CD4-positive, alpha-beta T cell treated with Interleukin-2 at 100 ng/mL for 4 hours (primary cell): ENCODE measurements around the gene HSPA1B.
"Not testable (repeated sequence)": the region's sequence is repeated elsewhere in the genome, so short reads cannot be mapped to it uniquely, and the experiment has no call there.

Experiments used
- DNase-seq: peaks from one replicate; pipeline ENCODE4 v3.0.0-alpha.2; 2020; ENCODE audit warnings: low spot score

HSPA1B gene

DNA sequence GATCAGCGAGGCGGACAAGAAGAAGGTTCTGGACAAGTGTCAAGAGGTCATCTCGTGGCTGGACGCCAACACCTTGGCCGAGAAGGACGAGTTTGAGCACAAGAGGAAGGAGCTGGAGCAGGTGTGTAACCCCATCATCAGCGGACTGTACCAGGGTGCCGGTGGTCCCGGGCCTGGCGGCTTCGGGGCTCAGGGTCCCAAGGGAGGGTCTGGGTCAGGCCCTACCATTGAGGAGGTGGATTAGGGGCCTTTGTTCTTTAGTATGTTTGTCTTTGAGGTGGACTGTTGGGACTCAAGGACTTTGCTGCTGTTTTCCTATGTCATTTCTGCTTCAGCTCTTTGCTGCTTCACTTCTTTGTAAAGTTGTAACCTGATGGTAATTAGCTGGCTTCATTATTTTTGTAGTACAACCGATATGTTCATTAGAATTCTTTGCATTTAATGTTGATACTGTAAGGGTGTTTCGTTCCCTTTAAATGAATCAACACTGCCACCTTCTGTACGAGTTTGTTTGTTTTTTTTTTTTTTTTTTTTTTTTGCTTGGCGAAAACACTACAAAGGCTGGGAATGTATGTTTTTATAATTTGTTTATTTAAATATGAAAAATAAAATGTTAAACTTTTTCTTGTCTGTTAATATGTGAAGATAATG lies 2.2 kb downstream of the HSPA1B start:
- DNase-seq: peak; percentile 57

GRCh38 chr6:31830886-31831335 lies 3.4 kb downstream of the HSPA1B start:
- DNase-seq: no peak

DNA sequence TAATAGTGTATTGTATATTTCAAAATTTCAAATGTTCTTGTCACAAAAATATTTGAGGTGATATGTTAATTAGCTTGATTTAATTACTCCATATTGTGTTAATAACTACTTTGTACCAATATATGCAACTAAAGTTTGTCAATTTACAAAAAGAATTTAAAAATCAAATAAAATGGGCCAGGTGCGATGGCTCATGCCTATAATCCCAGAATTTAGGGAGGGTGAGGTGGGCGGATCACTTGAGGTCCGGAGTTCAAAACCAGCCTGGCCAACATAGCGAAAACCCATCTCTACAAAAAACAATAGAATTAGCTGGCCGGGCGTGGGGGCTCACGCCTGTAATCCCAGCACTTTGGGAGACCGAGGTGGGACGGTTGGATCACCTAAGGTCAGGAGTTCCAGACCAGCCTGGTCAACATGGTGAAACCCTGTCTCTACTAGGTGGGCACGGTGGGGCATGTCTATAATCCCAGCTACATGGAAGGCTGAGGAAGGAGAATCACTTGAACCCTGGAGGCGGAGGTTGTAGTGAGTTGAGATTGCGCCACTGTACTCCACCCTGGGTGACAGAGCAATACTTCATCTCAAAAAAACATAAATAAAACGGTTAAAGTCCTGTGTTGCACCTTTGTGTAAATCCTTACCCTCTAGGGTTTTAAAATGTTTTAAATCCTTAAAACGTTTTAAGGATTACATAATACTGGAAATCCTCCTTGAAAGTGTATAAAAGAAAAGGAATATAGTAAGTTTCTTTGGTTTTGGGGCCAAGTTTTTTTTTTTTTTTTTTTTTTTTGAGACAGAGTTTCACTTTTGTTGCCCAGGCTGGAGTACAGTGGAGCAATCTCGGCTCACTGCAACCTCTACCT lies 4.0 kb downstream of the HSPA1B start:
- no peak for DNase-seq

DNA sequence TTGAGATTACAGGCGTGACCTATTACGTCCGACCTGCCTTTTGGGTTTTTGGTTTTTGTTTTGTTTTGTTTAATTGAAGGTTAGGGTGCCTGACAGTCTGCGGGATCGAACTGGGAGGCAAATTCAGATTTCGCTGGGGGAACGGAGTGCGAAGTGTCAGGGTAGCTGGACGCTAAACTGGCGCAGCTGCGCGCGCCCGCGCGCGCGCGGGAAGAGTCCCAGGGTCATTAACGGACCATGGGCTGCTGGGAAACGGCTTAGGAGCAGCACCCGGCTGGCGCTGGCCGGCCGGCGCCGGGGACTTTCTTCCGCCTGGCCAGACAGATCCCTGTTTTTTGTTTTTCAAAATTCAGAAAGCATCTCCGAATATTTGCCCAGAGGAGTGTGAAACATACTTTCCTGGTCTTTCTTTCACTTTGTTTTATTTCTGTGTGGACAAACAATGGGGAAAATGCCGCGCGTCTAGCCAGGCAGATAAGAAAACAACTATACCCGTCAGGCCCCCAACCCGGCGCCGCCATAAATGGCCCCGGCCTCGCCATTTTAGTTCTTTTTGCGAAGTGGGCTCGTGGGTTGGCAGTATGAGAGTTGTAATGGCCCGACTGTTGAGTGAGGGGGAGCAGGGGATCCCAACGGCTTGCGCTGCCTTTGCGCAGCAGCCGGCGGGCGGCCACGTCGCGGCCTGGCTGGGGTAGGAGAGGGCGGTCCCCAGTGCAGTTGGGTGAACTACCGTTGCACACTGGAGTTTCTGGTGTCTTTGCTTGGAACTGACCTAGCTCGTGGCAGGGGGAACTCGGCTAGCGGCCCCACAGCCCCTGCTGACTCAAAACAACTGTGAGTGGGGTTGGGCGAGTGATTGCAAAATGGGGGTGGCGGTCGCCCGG lies 7.1 kb downstream of the HSPA1B start:
- DNase-seq: peak; percentile 80

DNA sequence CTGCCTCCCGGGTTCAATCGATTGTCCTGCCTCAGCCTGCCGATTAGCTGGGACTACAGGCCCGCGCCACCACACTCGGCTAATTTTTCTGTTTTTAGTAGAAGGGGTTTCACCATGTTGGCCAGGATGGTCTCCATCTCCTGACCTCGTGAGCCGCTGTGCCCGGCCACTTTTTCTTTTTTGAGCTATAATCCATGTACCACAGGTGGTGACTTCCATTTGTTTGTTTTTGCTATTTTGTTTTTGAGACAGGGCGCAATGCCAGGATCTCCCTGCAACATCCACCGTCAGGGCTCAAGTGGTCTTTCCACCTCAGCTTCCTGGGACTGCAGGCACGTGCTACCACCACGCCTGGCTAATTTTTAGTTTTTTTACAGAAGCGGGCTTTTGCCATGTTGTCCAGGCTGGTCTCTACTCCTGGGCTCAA lies 8.5 kb downstream of the HSPA1B start:
- DNase-seq: no peak

DNA sequence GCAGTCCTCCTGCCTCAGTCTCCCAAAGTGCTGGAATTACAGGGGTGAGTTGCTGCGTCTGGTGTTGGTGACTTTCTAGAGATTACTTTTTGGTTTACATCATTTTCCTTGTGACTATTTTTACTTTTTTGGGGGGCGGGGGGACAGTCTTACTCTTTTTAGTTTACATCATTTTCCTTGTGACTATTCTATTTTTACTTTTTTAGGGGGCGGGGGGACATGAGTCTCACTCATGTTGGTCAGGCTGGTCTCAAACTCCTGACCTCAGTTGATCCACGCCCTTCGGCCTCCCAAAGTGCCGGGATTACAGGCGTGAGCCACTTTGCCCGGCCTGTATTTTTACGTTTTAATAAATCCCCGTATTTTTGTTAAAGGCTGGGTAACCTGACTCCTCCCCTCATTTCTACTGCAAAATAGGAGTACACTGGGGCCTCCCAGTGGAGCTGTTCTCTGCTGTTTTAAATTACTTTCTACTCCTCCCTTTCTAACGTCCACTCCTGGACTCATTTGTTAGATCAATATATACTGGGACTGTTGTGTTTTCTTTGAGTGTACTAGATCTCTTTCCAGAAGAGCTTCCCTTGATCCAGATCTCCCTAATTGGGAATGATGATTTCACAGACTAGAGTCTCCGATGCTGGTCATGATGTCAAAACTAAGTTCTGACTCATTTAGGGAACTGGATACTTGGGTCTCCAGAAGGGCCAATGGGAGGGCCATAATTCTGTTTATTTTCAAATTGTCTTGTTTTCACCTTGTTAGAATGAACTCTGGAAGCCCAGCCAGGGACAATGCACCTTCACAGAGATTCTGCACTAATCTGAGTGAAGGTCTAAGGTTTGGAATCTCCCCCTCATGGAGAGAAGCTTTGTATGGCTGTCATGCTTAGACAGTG lies 9.2 kb downstream of the HSPA1B start:
- peak; percentile 18 for DNase-seq

- no peak for DNase-seq
These were observed 10.0 kb downstream of the HSPA1B start for GRCh38 chr6:31837369-31838113.

GRCh38 chr6:31838114-31838553 lies 10.6 kb downstream of the HSPA1B start:
- DNase-seq: not testable (repeated sequence)

DNA sequence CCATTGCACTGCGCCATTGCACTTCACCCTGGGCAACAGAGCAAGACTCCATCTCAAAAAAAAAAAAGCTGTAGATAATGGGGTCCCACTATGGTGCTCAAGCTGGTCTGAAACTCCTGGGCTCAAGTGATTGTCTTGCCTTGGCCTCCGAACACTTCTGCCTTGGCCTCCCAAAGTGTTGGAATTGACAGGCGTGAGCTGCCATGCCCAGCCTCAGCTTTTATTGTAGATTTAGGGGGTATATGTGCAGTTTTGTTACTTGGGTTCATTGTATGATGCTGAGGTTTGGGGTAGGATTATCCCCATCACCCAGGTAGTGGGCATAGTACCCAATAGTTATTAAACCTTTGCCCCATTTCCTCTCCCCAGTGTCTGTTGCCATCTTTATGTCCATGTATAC lies 11.4 kb downstream of the HSPA1B start:
- DNase-seq: no peak

- DNase-seq: not testable (repeated sequence)
These were observed 12.2 kb downstream of the HSPA1B start for GRCh38 chr6:31839779-31840126.

- no peak for DNase-seq
These were observed 14.5 kb downstream of the HSPA1B start for GRCh38 chr6:31842053-31842452.

DNA sequence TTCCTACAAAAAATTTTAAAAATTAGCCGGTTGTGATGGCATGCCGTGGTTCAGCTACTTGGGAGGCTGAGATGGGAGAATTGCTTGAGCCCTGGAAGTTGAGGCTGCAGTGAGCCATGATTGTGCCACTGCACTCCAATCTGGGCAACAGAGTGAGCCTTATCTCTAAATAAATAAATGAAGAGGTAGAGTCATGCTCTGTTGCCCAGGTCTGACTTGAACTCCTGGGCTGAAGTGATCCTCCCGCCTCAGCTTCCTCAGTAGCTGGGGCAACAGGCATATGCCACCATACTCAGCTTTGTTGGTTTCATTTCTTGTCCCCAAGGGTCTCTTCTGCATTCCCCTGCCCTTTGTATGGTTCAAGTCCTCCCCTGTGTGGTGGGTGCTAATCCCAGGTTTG lies 17.0 kb downstream of the HSPA1B start:
- DNase-seq: no peak

DNA sequence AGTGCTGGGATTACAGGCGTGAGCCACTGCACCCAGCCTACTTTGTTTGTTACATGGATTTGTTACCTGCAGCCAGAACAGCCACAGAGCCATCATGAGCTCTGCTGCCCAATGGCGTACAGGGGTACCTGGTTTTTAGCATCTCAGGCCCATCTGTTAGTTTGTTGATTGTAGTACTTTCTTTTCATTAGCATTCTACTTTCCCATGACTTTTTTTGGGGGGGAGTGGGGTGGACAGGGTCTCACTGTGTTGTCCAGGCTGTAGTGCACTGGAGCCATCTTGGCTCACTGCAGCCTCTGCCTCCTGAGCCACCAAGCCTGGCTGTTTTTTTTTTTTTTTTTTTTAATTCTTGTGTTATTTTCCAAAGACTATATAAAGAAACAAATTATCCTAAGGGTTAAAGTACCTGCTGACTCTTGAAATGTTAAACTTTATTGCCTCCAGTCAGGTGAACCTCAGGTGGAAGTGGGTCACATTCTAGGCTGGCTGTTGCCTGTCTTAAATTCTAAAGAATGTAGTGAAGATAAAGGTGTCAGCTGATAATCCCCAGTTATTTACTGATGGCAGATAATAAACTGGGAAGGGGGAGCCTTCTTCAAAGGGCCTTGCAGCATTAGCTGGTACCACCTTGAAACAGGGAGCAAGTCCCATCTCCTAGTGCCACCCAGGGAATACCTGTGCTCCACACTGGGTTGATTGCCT lies 19.9 kb downstream of the HSPA1B start:
- no peak for DNase-seq

DNA sequence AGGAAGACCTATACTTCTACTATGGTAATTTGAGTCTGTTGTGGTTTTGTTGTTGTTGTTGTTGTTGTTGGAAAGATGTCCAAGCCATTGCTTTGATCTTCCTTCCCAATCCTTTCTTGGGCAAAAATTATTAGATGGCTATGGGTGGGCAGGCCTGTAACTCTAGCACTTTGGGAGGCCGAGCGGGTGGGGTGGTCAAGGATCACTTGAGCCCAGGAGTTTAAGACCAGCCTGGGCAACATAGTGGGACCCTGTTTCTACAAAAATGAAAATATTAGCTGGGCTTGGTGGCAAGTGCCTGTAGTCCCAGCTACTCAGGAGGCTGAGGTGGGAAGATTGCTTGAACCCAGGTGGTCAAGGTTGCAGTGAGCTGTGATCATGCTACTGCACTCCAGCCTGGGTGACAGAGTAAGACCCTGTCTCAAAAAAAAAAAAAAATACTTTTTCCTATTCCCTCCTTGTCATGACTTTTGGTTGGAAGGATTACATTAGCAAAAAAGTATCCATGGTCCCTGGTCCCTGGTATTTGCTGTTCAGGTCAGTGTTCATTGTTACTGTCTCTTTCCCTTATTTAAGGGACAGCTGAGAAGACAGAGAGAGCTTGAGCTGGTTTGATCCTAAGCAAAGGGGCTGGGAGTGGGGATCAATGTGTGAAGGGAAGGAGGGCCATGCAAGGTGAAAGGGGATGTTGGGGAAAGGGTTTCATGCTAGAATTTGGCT lies 23.4 kb downstream of the HSPA1B start:
- no peak for DNase-seq

DNA sequence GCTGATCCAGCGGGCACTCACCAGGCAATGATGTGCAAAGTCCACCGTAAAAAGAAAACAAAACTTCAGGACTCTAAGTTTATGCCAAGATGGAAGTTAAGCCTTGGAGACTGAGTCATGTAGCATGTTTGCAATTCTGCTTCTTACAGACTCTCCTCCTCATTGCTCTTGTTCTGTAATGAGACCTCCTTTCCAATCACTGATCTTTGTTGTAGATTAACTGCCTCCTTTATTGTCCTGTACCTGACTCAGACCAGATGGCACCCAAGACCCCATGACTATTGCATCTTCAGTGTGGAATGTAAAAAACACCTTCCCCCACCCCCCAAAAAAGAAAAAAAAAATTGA lies 23.9 kb downstream of the HSPA1B start:
- no peak for DNase-seq

DNA sequence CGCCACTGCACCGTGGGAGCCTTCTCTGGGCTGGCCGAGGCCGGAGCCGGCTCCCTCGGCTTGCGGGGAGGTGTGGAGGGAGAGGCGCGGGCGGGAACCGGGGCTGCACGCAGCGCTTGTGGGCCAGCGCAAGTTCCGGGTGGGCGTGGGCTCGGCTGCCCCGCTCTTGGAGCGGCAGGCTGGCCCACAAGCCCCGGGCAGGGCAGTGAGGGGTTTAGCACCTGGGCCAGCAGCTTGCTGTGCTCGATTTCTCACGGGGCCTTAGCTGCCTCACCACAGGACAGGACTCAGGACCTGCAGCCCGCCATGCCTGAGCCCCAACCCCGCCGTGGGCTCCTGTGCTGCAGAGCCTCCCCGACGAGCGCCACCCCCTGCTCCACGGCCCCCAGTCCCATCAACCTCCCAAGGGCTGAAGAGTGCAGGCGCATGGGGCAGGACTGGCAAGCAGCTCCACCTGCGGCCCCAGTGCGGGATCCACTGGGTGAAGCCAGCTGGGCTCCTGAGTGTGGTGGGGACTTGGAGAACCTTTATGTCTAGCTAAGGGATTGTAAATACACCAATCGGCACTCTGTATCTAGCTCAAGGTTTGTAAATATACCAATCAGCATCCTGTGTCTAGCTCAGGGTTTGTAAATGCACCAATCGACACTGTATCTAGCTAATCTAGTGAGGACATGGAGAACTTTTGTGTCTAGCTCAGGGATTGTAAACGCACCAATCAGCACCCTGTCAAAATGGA lies 24.6 kb downstream of the HSPA1B start:
- DNase-seq: not testable (repeated sequence)

- not testable (repeated sequence) for DNase-seq
These were observed 30.2 kb downstream of the HSPA1B start for GRCh38 chr6:31857774-31858173.

GRCh38 chr6:31858707-31859106 lies 31.2 kb downstream of the HSPA1B start:
- no peak for DNase-seq

DNA sequence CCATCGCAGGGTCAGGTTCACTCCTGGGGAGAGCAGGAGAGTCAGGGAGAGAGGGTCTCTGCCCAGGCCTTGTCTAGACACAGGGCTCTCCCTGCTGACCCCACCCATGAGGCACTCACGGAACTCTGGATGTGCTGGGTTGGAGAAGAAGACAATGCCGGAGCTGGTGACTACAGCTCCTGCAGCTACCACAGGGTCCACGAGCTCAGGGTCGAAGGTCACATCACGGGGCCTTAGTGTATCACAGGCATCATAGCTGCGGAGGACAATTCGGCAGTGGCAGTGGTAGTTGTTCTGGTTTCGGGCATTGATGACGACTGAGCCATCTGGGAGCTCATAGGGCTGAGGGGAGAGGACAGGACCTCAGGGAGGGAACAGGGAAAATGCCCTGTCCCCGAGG lies 32.4 kb downstream of the HSPA1B start:
- no peak for DNase-seq
